WTC11 (cell line): ENCODE results near the gene CHIT1.

Source experiments
- CBFB ChIP-seq: sonication (generic); formaldehyde crosslinking; IDR thresholded peaks from 2 replicates; pipeline ENCODE4 v1.8.1; 2022; ENCODE audit warnings: mild to moderate bottlenecking, low read depth, missing genetic modification reagents
- CREB1 ChIP-seq: sonication (generic); formaldehyde crosslinking; IDR thresholded peaks from 2 replicates; pipeline ENCODE4 v1.8.0; 2023; ENCODE audit warnings: mild to moderate bottlenecking, missing genetic modification reagents
- ETV6 ChIP-seq: sonication (generic); formaldehyde crosslinking; IDR thresholded peaks from 2 replicates; pipeline ENCODE4 v1.8.1; 2022; ENCODE audit warnings: mild to moderate bottlenecking, missing genetic modification reagents
- KAT7 ChIP-seq: sonication (generic); formaldehyde crosslinking; IDR thresholded peaks from 2 replicates; pipeline ENCODE4 v1.8.1; 2023; ENCODE audit warnings: missing genetic modification reagents, mild to moderate bottlenecking, borderline replicate concordance
- TCF7 ChIP-seq: sonication (generic); formaldehyde crosslinking; IDR thresholded peaks from 2 replicates; pipeline ENCODE4 v1.8.0; 2022; ENCODE audit warnings: mild to moderate bottlenecking, low read depth, missing genetic modification reagents, moderate library complexity
- TEAD4 ChIP-seq: sonication (generic); formaldehyde crosslinking; IDR thresholded peaks from 2 replicates; pipeline ENCODE4 v1.8.0; 2022; ENCODE audit warnings: mild to moderate bottlenecking, missing genetic modification reagents
- USF1 ChIP-seq: sonication (generic); formaldehyde crosslinking; IDR thresholded peaks from 2 replicates; pipeline ENCODE4 v1.8.0; 2022; ENCODE audit warnings: mild to moderate bottlenecking, missing genetic modification reagents
- USF2 ChIP-seq: sonication (generic); formaldehyde crosslinking; IDR thresholded peaks from 2 replicates; pipeline ENCODE4 v1.8.1; 2023; ENCODE audit warnings: mild to moderate bottlenecking, missing genetic modification reagents, moderate library complexity
- ZNF423 ChIP-seq: fragments of 250-450 bp; sonication (Bioruptor Pico); IDR thresholded peaks from 2 replicates; pipeline ENCODE4 v2.1.2; 2022; ENCODE audit warnings: mild to moderate bottlenecking, moderate library complexity
- TF ChIP-seq, protein P1 (sequence below): fragments of 200-600 bp; IDR thresholded peaks from 2 replicates; pipeline ENCODE4 v1.8.0; 2022; ENCODE audit warnings: antibody characterized with exemption
- TF ChIP-seq, protein P2 (sequence below): sonication (generic); formaldehyde crosslinking; IDR thresholded peaks from 2 replicates; pipeline ENCODE4 v1.8.0; 2022; ENCODE audit warnings: mild to moderate bottlenecking, missing genetic modification reagents
- TF ChIP-seq, protein P3 (sequence below): sonication (generic); formaldehyde crosslinking; IDR thresholded peaks from 2 replicates; pipeline ENCODE4 v1.8.1; 2022; ENCODE audit warnings: low read depth, missing genetic modification reagents, borderline replicate concordance
- TF ChIP-seq, protein P4 (sequence below): sonication (generic); formaldehyde crosslinking; IDR thresholded peaks from 2 replicates; pipeline ENCODE4 v1.8.1; 2023; ENCODE audit warnings: mild to moderate bottlenecking, missing genetic modification reagents

DNA sequence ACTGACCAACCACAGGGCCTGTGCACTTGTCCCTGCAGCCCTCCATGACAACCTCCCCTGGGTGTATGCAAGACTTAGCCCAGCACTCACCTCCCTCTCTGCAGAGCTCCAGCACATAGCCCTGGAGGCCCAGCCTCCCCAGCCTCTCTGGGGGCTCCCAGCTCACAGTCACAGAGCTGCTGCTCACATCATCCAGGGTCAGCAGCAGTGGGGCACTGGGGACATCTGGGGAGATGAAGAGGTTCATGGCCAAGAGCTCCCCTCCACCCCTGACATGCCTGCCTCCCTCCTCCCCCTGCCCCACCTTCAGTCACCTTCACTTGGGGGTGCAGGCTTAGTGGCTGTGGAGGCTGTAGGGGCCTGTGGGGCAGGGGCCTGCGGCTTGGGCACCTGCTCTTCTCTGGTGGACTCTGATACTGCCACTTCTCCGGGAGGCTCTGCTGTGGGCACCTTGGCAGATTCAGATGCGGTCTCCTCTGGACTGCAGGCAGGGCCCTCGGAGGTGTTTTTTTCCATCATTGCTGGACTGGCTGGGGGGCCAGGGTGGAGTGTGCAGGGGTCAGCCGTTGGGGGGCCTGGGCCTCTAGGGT, 54.1 kb downstream of the CHIT1 start, which contains the start of gene MYBPH:
- TF ChIP-seq, protein P1, sequence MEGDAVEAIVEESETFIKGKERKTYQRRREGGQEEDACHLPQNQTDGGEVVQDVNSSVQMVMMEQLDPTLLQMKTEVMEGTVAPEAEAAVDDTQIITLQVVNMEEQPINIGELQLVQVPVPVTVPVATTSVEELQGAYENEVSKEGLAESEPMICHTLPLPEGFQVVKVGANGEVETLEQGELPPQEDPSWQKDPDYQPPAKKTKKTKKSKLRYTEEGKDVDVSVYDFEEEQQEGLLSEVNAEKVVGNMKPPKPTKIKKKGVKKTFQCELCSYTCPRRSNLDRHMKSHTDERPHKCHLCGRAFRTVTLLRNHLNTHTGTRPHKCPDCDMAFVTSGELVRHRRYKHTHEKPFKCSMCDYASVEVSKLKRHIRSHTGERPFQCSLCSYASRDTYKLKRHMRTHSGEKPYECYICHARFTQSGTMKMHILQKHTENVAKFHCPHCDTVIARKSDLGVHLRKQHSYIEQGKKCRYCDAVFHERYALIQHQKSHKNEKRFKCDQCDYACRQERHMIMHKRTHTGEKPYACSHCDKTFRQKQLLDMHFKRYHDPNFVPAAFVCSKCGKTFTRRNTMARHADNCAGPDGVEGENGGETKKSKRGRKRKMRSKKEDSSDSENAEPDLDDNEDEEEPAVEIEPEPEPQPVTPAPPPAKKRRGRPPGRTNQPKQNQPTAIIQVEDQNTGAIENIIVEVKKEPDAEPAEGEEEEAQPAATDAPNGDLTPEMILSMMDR: no peak
- TF ChIP-seq ZNF423 (CRISPR knock-in tag) (no peak), USF2 (CRISPR knock-in tag) (no peak), ETV6 (CRISPR knock-in tag) (no peak), TCF7 (CRISPR knock-in tag) (no peak), KAT7 (CRISPR knock-in tag) (no peak), TEAD4 (CRISPR knock-in tag) (no peak), CBFB (CRISPR knock-in tag) (no peak), USF1 (CRISPR knock-in tag) (no peak), CREB1 (CRISPR knock-in tag) (no peak)
- TF ChIP-seq, protein P2, sequence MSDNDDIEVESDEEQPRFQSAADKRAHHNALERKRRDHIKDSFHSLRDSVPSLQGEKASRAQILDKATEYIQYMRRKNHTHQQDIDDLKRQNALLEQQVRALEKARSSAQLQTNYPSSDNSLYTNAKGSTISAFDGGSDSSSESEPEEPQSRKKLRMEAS: no peak
- TF ChIP-seq, protein P3, sequence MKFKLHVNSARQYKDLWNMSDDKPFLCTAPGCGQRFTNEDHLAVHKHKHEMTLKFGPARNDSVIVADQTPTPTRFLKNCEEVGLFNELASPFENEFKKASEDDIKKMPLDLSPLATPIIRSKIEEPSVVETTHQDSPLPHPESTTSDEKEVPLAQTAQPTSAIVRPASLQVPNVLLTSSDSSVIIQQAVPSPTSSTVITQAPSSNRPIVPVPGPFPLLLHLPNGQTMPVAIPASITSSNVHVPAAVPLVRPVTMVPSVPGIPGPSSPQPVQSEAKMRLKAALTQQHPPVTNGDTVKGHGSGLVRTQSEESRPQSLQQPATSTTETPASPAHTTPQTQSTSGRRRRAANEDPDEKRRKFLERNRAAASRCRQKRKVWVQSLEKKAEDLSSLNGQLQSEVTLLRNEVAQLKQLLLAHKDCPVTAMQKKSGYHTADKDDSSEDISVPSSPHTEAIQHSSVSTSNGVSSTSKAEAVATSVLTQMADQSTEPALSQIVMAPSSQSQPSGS: no peak
- TF ChIP-seq, protein P4, sequence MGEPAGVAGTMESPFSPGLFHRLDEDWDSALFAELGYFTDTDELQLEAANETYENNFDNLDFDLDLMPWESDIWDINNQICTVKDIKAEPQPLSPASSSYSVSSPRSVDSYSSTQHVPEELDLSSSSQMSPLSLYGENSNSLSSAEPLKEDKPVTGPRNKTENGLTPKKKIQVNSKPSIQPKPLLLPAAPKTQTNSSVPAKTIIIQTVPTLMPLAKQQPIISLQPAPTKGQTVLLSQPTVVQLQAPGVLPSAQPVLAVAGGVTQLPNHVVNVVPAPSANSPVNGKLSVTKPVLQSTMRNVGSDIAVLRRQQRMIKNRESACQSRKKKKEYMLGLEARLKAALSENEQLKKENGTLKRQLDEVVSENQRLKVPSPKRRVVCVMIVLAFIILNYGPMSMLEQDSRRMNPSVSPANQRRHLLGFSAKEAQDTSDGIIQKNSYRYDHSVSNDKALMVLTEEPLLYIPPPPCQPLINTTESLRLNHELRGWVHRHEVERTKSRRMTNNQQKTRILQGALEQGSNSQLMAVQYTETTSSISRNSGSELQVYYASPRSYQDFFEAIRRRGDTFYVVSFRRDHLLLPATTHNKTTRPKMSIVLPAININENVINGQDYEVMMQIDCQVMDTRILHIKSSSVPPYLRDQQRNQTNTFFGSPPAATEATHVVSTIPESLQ: no peak
